Measurements from ENCODE around the gene ELN. TPM values are rescaled to one million over a fixed set of nuclear protein-coding genes. Genes with fewer than 3 reads are reported as not detected.

The ELN gene
- total and polyA plus RNA-seq, 2 of the 4 experiments (the other 2 are of a cell fraction): 2.2 to 14.3 TPM

- no peak for TF ChIP-seq ELK1 (IDR thresholded peaks at IDR 0.05; ENCODE audit: borderline replicate concordance, low read depth, low read length)
- TF ChIP-seq CHD1 (IDR thresholded peaks at IDR 0.05; ENCODE audit: low read depth, low read length): no peak
These were observed 2.9 kb downstream of the ELN start (continued) for GRCh38 chr7:74030861-74031260.

- dilution Hi-C loops (cut with HindIII; ENCODE audit: low sequenced_read_pairs, unreplicated experiment): no loop called here
- H2AK9ac ChIP-seq (replicated peaks; ENCODE audit: low read depth, low read length, poor library complexity): peak overlapping the region; percentile 56
- H3K4me3 ChIP-seq (ENCODE audit: insufficient read depth, low read depth, low read length): no peak overlapping the region
- peak overlapping the region; percentile 45 for H3K23ac ChIP-seq (ENCODE audit: low read depth, low read length)
- intact Hi-C loops (cut with micrococcal nuclease): loop anchor here (2.0 kb wide), 1 partner anchor 47 kb away; no protein-coding TSS in a partner anchor
- no peak overlapping the region for H3K9ac ChIP-seq (ENCODE audit: low read depth, low read length)
- TF ChIP-seq RAD21 (IDR thresholded peaks at IDR 0.05; ENCODE audit: low read length) (no peak), NFE2L2 (IDR thresholded peaks at IDR 0.05; ENCODE audit: low read depth, low read length) (no peak), SMC3 (IDR thresholded peaks at IDR 0.05; ENCODE audit: low read depth, low read length) (no peak), CEBPB (IDR thresholded peaks at IDR 0.05; ENCODE audit: low read depth, low read length) (no peak)
- ATAC-seq (ENCODE audit: low read depth) (no peak), DNase-seq (no peak)
- no peaks in the 10 kb centered on the region for H3K9me3 ChIP-seq (ENCODE audit: control insufficient read depth, insufficient read depth, low read length)
- H3K36me3 ChIP-seq (ENCODE audit: control insufficient read depth, insufficient read depth, low read length): no peaks in the 10 kb centered on the region
- H4K5ac ChIP-seq (ENCODE audit: low read depth, low read length): no peak overlapping the region
- in situ Hi-C loops (cut with MboI; ENCODE audit: low sequenced_read_pairs): no loop called here
- peaks cover 0 to 10% of the 10 kb centered on the region in 2 experiments; a peak in 1 of 4 replicates for H3K79me1 ChIP-seq (ENCODE audit: low read depth in 1 of 2, low read length in 2 of 2)
- no peak overlapping the region for H3K18ac ChIP-seq (ENCODE audit: low read depth, low read length)
- H2BK15ac ChIP-seq (ENCODE audit: low read depth, low read length): no peak overlapping the region
- peak overlapping the region; percentile 58; the same call in 1 of the 2 replicates for H3K14ac ChIP-seq (replicated peaks; ENCODE audit: low read depth, low read length)
- H4K91ac ChIP-seq (ENCODE audit: insufficient read depth, low read depth, low read length): no peak overlapping the region
- no peak overlapping the region for H3K56ac ChIP-seq (ENCODE audit: extremely low read depth, insufficient read depth, low read length)
- H2AFZ ChIP-seq (replicated peaks; ENCODE audit: low read length, poor library complexity): peak overlapping the region; percentile 3
- no TSS peak for BruUV-seq (replicated peaks)
- H2BK120ac ChIP-seq (ENCODE audit: low read depth, low read length): peak overlapping the region; percentile 50; the same call in 1 of the 2 replicates
- peak overlapping the region; percentile 30; the same call in 1 of the 2 replicates for H3K4ac ChIP-seq (ENCODE audit: low read depth, low read length)
- H3K4me1 ChIP-seq (ENCODE audit: control insufficient read depth, insufficient read depth, low read length): peaks cover 31% of the 10 kb centered on the region
- H3K27me3 ChIP-seq (ENCODE audit: control insufficient read depth, insufficient read depth, low read length): no peaks in the 10 kb centered on the region
- 80% methylated on average over 2 of the region's 5 CpGs; no CpG with 5 or more reads in 1 of the 2 experiments for WGBS, 2 experiments (ENCODE audit: extremely low coverage in 2 of 2, insufficient read length in 1 of 2)
- peaks cover 3% of the 10 kb centered on the region; the same call in 1 of the 2 replicates for H3K9me1 ChIP-seq (ENCODE audit: insufficient read depth, low read length)
- H2BK5ac ChIP-seq (ENCODE audit: low read depth, low read length, poor library complexity, severe bottlenecking): no peak overlapping the region
- peak overlapping the region; percentile 29; the same call in 1 of the 2 replicates for H2BK20ac ChIP-seq (ENCODE audit: low read depth, low read length)
- H3K27ac ChIP-seq (ENCODE audit: insufficient read depth, low read length): no peak overlapping the region
- POLR2A ChIA-PET (ENCODE audit: unreplicated experiment): no interaction called here
- no peak overlapping the region for H4K8ac ChIP-seq (ENCODE audit: low read depth in 2 of 2, low read length in 2 of 2)
- H4K20me1 ChIP-seq (ENCODE audit: insufficient read depth, low read length): no peaks in the 10 kb centered on the region
- CTCF ChIA-PET: no interaction called here
- H3K4me2 ChIP-seq (ENCODE audit: low read depth, low read length): no peak overlapping the region
- peak overlapping the region; percentile 10; the same call in 1 of the 2 replicates for H2AK5ac ChIP-seq (ENCODE audit: low read depth, low read length)
These were observed 3.6 kb downstream of the ELN start for GRCh38 chr7:74031403-74032190.

All from IMR-90 (cell line).